HG03575 (cell line): ENCODE results near the gene KRT6C.
"Not testable (repeated sequence)": the region's sequence is repeated elsewhere in the genome, so short reads cannot be mapped to it uniquely, and the experiment has no call there.

Experiments used
- ATAC-seq: cut with Tn5 transposase; IDR thresholded peaks from one replicate; pipeline ENCODE4 v1.9.1; 2021; ENCODE audit not compliant: unreplicated experiment, insufficient number of reproducible peaks, low FRiP score; ENCODE audit errors: extremely low read depth

Gene KRT6C

GRCh38 chr12:52474212-52474611 lies 607 bp upstream of the KRT6C start:
- ATAC-seq: no peak

GRCh38 chr12:52469853-52470252 lies 3.8 kb downstream of the KRT6C start:
- ATAC-seq: no peak

GRCh38 chr12:52464897-52465296 lies 8.7 kb downstream of the KRT6C start:
- ATAC-seq: no peak

- ATAC-seq: no peak
Measured at GRCh38 chr12:52461693-52462092, 11.9 kb downstream of the KRT6C start.

- no peak for ATAC-seq
Measured at GRCh38 chr12:52458861-52459260, 14.7 kb downstream of the KRT6C start.

- ATAC-seq: no peak
Measured at GRCh38 chr12:52455821-52456220, 17.8 kb downstream of the KRT6C start.

- ATAC-seq: no peak
Measured at GRCh38 chr12:52454411-52455201, 19.0 kb downstream of the KRT6C start.

- no peak for ATAC-seq
Measured at GRCh38 chr12:52452101-52452500, 21.5 kb downstream of the KRT6C start, which contains the start of gene KRT6B. Gene KRT6B, minus strand, starts transcription at chr12:52452146. Its CDS starts 68 bp downstream, at chr12:52452078.

GRCh38 chr12:52448228-52448627 lies 25.4 kb downstream of the KRT6C start:
- ATAC-seq: no peak

- ATAC-seq: not testable (repeated sequence)
Measured at GRCh38 chr12:52447196-52447595, 26.4 kb downstream of the KRT6C start.

- no peak for ATAC-seq
Measured at GRCh38 chr12:52446367-52447045, 27.1 kb downstream of the KRT6C start.

GRCh38 chr12:52445876-52446275 lies 27.7 kb downstream of the KRT6C start:
- ATAC-seq: no peak

- no peak for ATAC-seq
Measured at GRCh38 chr12:52444647-52445595, 28.7 kb downstream of the KRT6C start.

- ATAC-seq: no peak
Measured at GRCh38 chr12:52443966-52444365, 29.6 kb downstream of the KRT6C start.

- no peak for ATAC-seq
Measured at GRCh38 chr12:52442600-52443061, 31.0 kb downstream of the KRT6C start.

- ATAC-seq: no peak
Measured at GRCh38 chr12:52441320-52441911, 32.2 kb downstream of the KRT6C start.

- no peak for ATAC-seq
Measured at GRCh38 chr12:52440821-52441319, 32.7 kb downstream of the KRT6C start.

GRCh38 chr12:52439845-52440244 lies 33.8 kb downstream of the KRT6C start:
- no peak for ATAC-seq

GRCh38 chr12:52439420-52439819 lies 34.2 kb downstream of the KRT6C start:
- ATAC-seq: no peak
